Measurements from ENCODE around the gene SOS1. TPM values are rescaled to one million over a fixed set of nuclear protein-coding genes. Genes with fewer than 3 reads are reported as not detected.

SOS1 gene
- total and polyA plus RNA-seq, 2 of the 13 experiments (the other 11 are each of a cell fraction or from before 2014, with no cell fraction given): 20.8 to 60.4 TPM

DNA sequence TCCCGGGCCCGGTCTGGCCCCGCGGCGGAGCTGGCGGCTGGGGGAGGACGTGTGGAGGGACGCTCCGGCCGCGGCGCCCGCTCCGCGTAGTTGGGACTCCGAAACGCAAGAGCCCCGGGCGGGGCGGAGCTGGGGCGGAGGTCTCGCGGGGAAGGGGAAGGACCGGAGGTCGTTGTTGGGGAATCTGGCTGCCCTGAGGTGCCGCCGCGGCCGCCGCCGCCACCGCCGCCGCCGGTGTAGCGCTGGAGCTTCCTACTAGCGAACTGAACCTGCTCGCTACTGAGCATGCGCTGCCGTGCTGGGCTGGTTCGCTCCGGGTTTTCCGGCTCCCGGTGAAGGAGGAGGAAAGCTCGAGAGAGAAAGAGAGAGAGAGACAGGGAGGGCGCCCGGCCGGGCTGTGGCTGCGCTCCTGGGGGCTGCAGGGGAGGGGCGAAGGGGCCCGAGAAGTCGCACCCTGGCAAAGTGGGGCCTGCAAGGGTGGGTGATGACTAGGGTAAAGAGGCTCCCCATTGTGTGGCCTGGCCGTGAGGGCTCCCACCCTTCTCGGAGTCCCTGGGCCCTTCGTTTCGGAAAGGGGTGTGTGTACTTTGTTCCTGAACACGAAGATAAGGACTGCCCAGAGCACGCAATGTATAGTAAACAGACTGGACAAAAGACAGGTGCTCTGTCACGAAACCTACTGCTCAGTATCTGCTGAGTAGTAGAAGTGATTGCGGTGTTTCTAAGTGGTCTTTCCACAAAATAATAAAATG, at the start of gene SOS1 (continued):
- TF ChIP-seq TRAFD1 (CRISPR knock-in tag; IDR thresholded peaks at IDR 0.05; ENCODE audit: borderline replicate concordance) (no peak), ZMAT3 (CRISPR knock-in tag; conservative IDR thresholded peaks at IDR 0.05) (peak; percentile 37; the same call in 1 of the 2 replicates), HIVEP1 (CRISPR knock-in tag; IDR thresholded peaks at IDR 0.05) (peak; percentile 82; the same call in 1 of the 2 replicates), HES4 (CRISPR knock-in tag; IDR thresholded peaks at IDR 0.05; ENCODE audit: borderline replicate concordance) (peak; percentile 16; the same call in 1 of the 2 replicates), ZNF180 (CRISPR knock-in tag; IDR thresholded peaks at IDR 0.05; ENCODE audit: borderline replicate concordance, low read depth) (no peak), ZFP91 (CRISPR knock-in tag; IDR thresholded peaks at IDR 0.05; ENCODE audit: borderline replicate concordance) (peak; percentile 84), RBM22 (optimal IDR thresholded peaks at IDR 0.05; ENCODE audit: low read length) (no peak), HDAC6 (IDR thresholded peaks at IDR 0.05; ENCODE audit: low read depth, low read length) (no peak), ZNF646 (CRISPR knock-in tag; IDR thresholded peaks at IDR 0.05) (no peak), SRSF1 (optimal IDR thresholded peaks at IDR 0.05; ENCODE audit: low read depth, low read length) (peak; percentile 97), SIN3B (IDR thresholded peaks at IDR 0.05; ENCODE audit: low read length) (peak; percentile 65), ZNF343 (CRISPR knock-in tag; IDR thresholded peaks at IDR 0.05) (peak; percentile 91), ZNF136 (CRISPR knock-in tag; IDR thresholded peaks at IDR 0.05; ENCODE audit: low read depth) (no peak; the same call in 1 of the 2 replicates), ZNF761 (CRISPR knock-in tag; conservative IDR thresholded peaks at IDR 0.05) (peak; percentile 88), ELK4 (CRISPR knock-in tag; IDR thresholded peaks at IDR 0.05; ENCODE audit: borderline replicate concordance) (no peak)
- TF ChIP-seq, protein P1, sequence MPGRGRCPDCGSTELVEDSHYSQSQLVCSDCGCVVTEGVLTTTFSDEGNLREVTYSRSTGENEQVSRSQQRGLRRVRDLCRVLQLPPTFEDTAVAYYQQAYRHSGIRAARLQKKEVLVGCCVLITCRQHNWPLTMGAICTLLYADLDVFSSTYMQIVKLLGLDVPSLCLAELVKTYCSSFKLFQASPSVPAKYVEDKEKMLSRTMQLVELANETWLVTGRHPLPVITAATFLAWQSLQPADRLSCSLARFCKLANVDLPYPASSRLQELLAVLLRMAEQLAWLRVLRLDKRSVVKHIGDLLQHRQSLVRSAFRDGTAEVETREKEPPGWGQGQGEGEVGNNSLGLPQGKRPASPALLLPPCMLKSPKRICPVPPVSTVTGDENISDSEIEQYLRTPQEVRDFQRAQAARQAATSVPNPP (CRISPR knock-in tag; IDR thresholded peaks at IDR 0.05): no peak

Data from HepG2 (cell line).